Aorta (tissue), 5 donors: ENCODE results near the gene RCSD1. TPM values are rescaled to one million over a fixed set of nuclear protein-coding genes. Genes with fewer than 3 reads are reported as not detected.

Experiments used
- ATAC-seq: fragments of 200-7000 bp; cut with Tn5 transposase; one replicate; pipeline ENCODE4 v1.9.1; 2022; ENCODE audit warnings: moderate library complexity; ENCODE audit not compliant: low FRiP score
- DNase-seq, 2 donors: peaks; one replicate each; pipeline ENCODE4 v3.0.0-alpha.2; 2020
- H3K27ac ChIP-seq, 2 donors: one replicate each; pipeline ENCODE4 v1.5.1; 2013; ENCODE audit warnings: low read length in 2 of 2, mild to moderate bottlenecking in 2 of 2, moderate library complexity in 2 of 2, control low read depth in 1 of 2, inconsistent platforms in 1 of 2, low read depth in 1 of 2
- H3K27me3 ChIP-seq, 2 donors: one replicate each; pipeline ENCODE4 v1.6.1; 2013; ENCODE audit warnings: control low read depth in 1 of 2, low read length in 1 of 2, mild to moderate bottlenecking in 1 of 2, moderate library complexity in 1 of 2; ENCODE audit not compliant: insufficient read depth in 2 of 2, control insufficient read depth in 1 of 2
- H3K36me3 ChIP-seq, 2 donors: one replicate each; pipeline ENCODE4 v1.6.1; 2013; ENCODE audit warnings: control low read depth in 1 of 2, low read length in 1 of 2, mild to moderate bottlenecking in 1 of 2; ENCODE audit not compliant: insufficient read depth in 2 of 2, control insufficient read depth in 1 of 2
- H3K4me1 ChIP-seq, 2 donors: one replicate each; pipeline ENCODE4 v1.6.1; 2013; ENCODE audit warnings: low read length in 2 of 2, control low read depth in 1 of 2, mild to moderate bottlenecking in 1 of 2, moderate library complexity in 1 of 2; ENCODE audit not compliant: insufficient read depth in 2 of 2, control insufficient read depth in 1 of 2
- H3K4me3 ChIP-seq, 2 donors: one replicate each; pipeline ENCODE4 v1.5.1; 2013; ENCODE audit warnings: low read length in 2 of 2, control low read depth in 1 of 2, mild to moderate bottlenecking in 1 of 2
- H3K9me3 ChIP-seq: one replicate; pipeline ENCODE4 v1.6.1; 2013; ENCODE audit warnings: mild to moderate bottlenecking, low read length; ENCODE audit not compliant: control insufficient read depth
- WGBS, 2 donors: extraction: QIAGEN DNeasy Blood & Tissue Kit; methylation state at CpG; one replicate each; pipeline ENCODE4 v1.1.7; 2013; 5-methylcytosine and 5-hydroxymethylcytosine counted together
- intact Hi-C, 2 donors: fragments of 100-400 bp; cut with DNase I; formaldehyde crosslinking; loops; one replicate each; pipeline versions ENCODE4 v1.14.2 to v1.15.0; 2022
- polyA plus RNA-seq, 2 donors: library from polyadenylated mRNA; stranded (reverse); fragments of 200-250 nt; gene quantifications; one replicate each; pipeline ENCODE4 v1.2.3, GENCODE V29; 2013
- total RNA-seq, 2 donors: library from RNA; stranded (reverse); fragmentation: NEBNext Ultra II Directional; extraction: Animal tissue kit (Norgen Biotek cat#: 25700); gene quantifications; one replicate each; pipeline ENCODE4 v1.2.1, GENCODE V29; 2021
- donor health status: healthy with polysubstance abuse.
- donor health status: Bipolar disorder and iron deficiency.
- donor health status: DM: no; HTN: no; CAD: no.
- donor health status: DM: no; HTN: no; CAD: no.
- donor health status: DM: yes; HTN: yes; CAD: no.

The RCSD1 gene
- total and polyA plus RNA-seq, 4 donors: 8.7 to 17.9 (median 10.5) TPM

GRCh38 chr1:167633258-167633944, 3.4 kb downstream of the RCSD1 start:
- intact Hi-C loops: no loop called here
- no peaks in the 10 kb centered on the region for H3K9me3 ChIP-seq
- H3K4me3 ChIP-seq: no peak overlapping the region
- ATAC-seq (no peak), DNase-seq (no peak)
- no peaks in the 10 kb centered on the region for H3K4me1 ChIP-seq
- no peaks in the 10 kb centered on the region for H3K36me3 ChIP-seq
- no peaks in the 10 kb centered on the region for H3K27me3 ChIP-seq
- 80 to 89% methylated on average over 3 of the region's 3 CpGs for WGBS, 2 donors
- no peak overlapping the region for H3K27ac ChIP-seq

- no peak for ATAC-seq
- intact Hi-C loops: no loop called here
- Histone ChIP-seq H3K36me3 (no peaks in the 10 kb centered on the region), H3K27me3 (no peaks in the 10 kb centered on the region), H3K4me3 (no peak overlapping the region), H3K27ac (no peak overlapping the region), H3K9me3 (no peaks in the 10 kb centered on the region), H3K4me1 (no peaks in the 10 kb centered on the region)
- 61 to 79% methylated on average over 2 of the region's 2 CpGs for WGBS, 2 donors
- DNase-seq: no peak
Observed at GRCh38 chr1:167634435-167634834, 4.4 kb downstream of the RCSD1 start.

GRCh38 chr1:167635156-167635648, 5.2 kb downstream of the RCSD1 start:
- 1 to 8% methylated on average over 19 of the region's 19 CpGs for WGBS, 2 donors
- Histone ChIP-seq H3K4me3 (no peak overlapping the region), H3K9me3 (no peaks in the 10 kb centered on the region), H3K27ac (no peak overlapping the region), H3K27me3 (no peaks in the 10 kb centered on the region), H3K36me3 (no peaks in the 10 kb centered on the region), H3K4me1 (no peaks in the 10 kb centered on the region)
- intact Hi-C loops: no loop called here
- ATAC-seq: peak; percentile 68
- peak in 1 of 2 donors; percentile 81 for DNase-seq

- Histone ChIP-seq H3K27ac (no peak overlapping the region), H3K36me3 (no peaks in the 10 kb centered on the region), H3K9me3 (no peaks in the 10 kb centered on the region), H3K27me3 (no peaks in the 10 kb centered on the region), H3K4me1 (no peaks in the 10 kb centered on the region), H3K4me3 (no peak overlapping the region)
- WGBS, 2 donors: 8 to 12% methylated on average over 3 of the region's 3 CpGs
- no peak for DNase-seq
- intact Hi-C loops: no loop called here
- no peak for ATAC-seq
Observed at GRCh38 chr1:167635941-167636340, 5.9 kb downstream of the RCSD1 start.

GRCh38 chr1:167638064-167638463, 8.0 kb downstream of the RCSD1 start:
- Histone ChIP-seq H3K27me3 (no peaks in the 10 kb centered on the region), H3K36me3 (no peaks in the 10 kb centered on the region), H3K27ac (no peak overlapping the region), H3K9me3 (no peaks in the 10 kb centered on the region), H3K4me3 (no peak overlapping the region), H3K4me1 (no peaks in the 10 kb centered on the region)
- intact Hi-C loops: no loop called here
- ATAC-seq (no peak), DNase-seq (no peak)
- 42 to 61% methylated on average over 5 of the region's 5 CpGs for WGBS, 2 donors

- 51 to 54% methylated on average over 8 of the region's 8 CpGs for WGBS, 2 donors
- H3K9me3 ChIP-seq: no peaks in the 10 kb centered on the region
- H3K4me3 ChIP-seq: no peak overlapping the region
- no peak for DNase-seq
- no peaks in the 10 kb centered on the region for H3K36me3 ChIP-seq
- no peaks in the 10 kb centered on the region for H3K4me1 ChIP-seq
- no peak overlapping the region for H3K27ac ChIP-seq
- no peaks in the 10 kb centered on the region for H3K27me3 ChIP-seq
- no peak for ATAC-seq
- intact Hi-C loops: no loop called here
Observed at GRCh38 chr1:167640051-167640450, 10.0 kb downstream of the RCSD1 start.

- Histone ChIP-seq H3K36me3 (no peaks in the 10 kb centered on the region), H3K9me3 (no peaks in the 10 kb centered on the region), H3K4me1 (no peaks in the 10 kb centered on the region), H3K27ac (no peak overlapping the region), H3K27me3 (no peaks in the 10 kb centered on the region), H3K4me3 (no peak overlapping the region)
- intact Hi-C loops: no loop called here
- WGBS, 2 donors: 46 to 53% methylated on average over 7 of the region's 7 CpGs
- DNase-seq (no peak), ATAC-seq (no peak)
Observed at GRCh38 chr1:167641786-167642500, 11.9 kb downstream of the RCSD1 start.

- WGBS, 2 donors: 60 to 71% methylated on average over 3 of the region's 3 CpGs
- H3K27me3 ChIP-seq: no peaks in the 10 kb centered on the region
- H3K4me1 ChIP-seq: no peaks in the 10 kb centered on the region
- intact Hi-C loops: no loop called here
- no peak for DNase-seq
- H3K27ac ChIP-seq: no peak overlapping the region
- H3K4me3 ChIP-seq: no peak overlapping the region
- H3K9me3 ChIP-seq: no peaks in the 10 kb centered on the region
- no peak for ATAC-seq
- H3K36me3 ChIP-seq: no peaks in the 10 kb centered on the region
Observed at GRCh38 chr1:167642501-167642826, 12.4 kb downstream of the RCSD1 start.

- Histone ChIP-seq H3K27ac (no peak overlapping the region), H3K27me3 (no peaks in the 10 kb centered on the region), H3K9me3 (no peaks in the 10 kb centered on the region), H3K36me3 (no peaks in the 10 kb centered on the region), H3K4me3 (no peak overlapping the region), H3K4me1 (no peaks in the 10 kb centered on the region)
- 63 to 83% methylated on average over 3 of the region's 3 CpGs for WGBS, 2 donors
- ATAC-seq: no peak
- no peak for DNase-seq
- intact Hi-C loops: no loop called here
Observed at GRCh38 chr1:167643441-167643840, 13.4 kb downstream of the RCSD1 start.
